ENCODE results near the gene AARSD1. TPM values are rescaled to one million over a fixed set of nuclear protein-coding genes. Genes with fewer than 3 reads are reported as not detected.
"Not testable (repeated sequence)": the region's sequence is repeated elsewhere in the genome, so short reads cannot be mapped to it uniquely, and the experiment has no call there.

Gene AARSD1, protein sequence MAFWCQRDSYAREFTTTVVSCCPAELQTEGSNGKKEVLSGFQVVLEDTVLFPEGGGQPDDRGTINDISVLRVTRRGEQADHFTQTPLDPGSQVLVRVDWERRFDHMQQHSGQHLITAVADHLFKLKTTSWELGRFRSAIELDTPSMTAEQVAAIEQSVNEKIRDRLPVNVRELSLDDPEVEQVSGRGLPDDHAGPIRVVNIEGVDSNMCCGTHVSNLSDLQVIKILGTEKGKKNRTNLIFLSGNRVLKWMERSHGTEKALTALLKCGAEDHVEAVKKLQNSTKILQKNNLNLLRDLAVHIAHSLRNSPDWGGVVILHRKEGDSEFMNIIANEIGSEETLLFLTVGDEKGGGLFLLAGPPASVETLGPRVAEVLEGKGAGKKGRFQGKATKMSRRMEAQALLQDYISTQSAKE
- total RNA-seq (2014; rRNA removed; shearing (Covaris generic)) = 29.8 and 59.7 TPM in 2 replicates

DNA sequence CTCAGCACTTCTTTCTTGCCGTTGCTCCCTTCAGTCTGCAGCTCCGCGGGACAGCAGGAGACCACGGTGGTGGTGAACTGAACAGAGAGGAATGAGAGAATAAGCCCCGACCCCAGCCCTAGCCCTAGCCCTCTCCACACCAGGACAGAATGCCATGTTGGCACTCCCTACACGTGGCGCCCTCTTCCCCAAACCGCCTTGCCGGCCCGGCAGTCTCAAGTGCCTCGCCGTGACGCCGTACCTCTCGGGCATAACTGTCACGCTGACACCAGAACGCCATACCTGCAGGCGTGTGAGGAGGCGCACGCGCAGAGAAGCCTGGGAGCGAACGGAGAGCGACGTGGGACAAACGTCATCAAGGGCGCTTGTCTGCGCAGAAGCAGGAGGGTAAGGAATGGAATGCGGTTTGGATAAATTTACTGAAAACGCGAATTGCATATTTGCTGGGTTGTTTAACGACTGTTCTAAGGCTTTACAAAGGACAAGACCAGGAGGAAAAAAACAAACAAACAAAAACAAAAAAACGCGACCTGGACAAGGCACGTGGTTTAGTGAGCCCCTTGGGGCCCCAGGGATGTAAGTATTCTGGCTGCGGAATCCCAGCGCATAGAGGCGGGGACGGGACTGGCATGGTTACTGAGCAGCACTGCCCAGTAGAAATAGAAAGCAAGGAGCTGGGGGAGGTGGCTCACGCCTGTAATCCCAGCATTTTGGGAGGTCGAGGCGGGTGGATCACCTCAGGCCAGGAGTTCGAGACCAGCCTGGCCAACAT, at the start of gene AARSD1:
Gene AARSD1 (minus strand): TSS at position 294 of the 772 bp plus-strand sequence. CDS start 14 bp downstream, at position 280.
- Histone ChIP-seq H3K9me3 (replicated peaks) (no peaks in the 10 kb centered on the region), H3K4me1 (replicated peaks) (peaks cover 3% of the 10 kb centered on the region; the same call in 1 of the 2 replicates), H3K4me3 (peak within 1 kb of the TSS; percentile 60)

DNA sequence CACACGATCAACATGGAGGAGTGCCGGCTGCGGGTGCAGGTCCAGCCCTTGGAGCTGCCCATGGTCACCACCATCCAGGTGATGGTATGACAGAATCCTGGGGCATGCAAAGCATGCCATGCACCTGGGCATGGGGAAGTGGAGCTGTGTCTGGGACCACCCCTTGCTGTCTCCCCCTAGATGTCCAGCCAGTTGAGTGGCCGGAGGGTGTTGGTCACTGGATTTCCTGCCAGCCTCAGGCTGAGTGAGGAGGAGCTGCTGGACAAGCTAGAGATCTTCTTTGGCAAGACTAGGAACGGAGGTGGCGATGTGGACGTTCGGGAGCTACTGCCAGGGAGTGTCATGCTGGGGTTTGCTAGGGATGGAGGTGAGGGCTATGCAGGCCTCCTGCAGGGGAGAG, 49.0 kb upstream of the AARSD1 start:
- Histone ChIP-seq H3K9me3 (replicated peaks) (no peaks in the 10 kb centered on the region), H3K27ac (no peak overlapping the region), H3K4me3 (no peak overlapping the region), H3K27me3 (replicated peaks) (no peaks in the 10 kb centered on the region), H3K36me3 (peaks cover 53% of the 10 kb centered on the region), H3K4me1 (replicated peaks) (peaks cover 11% of the 10 kb centered on the region)
- peak in 1 of 2 experiments; percentile 46 for DNase-seq (ENCODE audit: low read depth in 1 of 2, low spot score in 2 of 2)

More for the DNA sequence above, at the start of gene AARSD1:
- DNase-seq (ENCODE audit: low read depth in 1 of 2, low spot score in 2 of 2) = peak; percentile 89 to 90
- H3K27ac ChIP-seq = peak within 1 kb of the TSS; percentile 71
- H3K36me3 ChIP-seq = peaks cover 42% of the 10 kb centered on the region
- H3K27me3 ChIP-seq (replicated peaks) = no peaks in the 10 kb centered on the region

DNA sequence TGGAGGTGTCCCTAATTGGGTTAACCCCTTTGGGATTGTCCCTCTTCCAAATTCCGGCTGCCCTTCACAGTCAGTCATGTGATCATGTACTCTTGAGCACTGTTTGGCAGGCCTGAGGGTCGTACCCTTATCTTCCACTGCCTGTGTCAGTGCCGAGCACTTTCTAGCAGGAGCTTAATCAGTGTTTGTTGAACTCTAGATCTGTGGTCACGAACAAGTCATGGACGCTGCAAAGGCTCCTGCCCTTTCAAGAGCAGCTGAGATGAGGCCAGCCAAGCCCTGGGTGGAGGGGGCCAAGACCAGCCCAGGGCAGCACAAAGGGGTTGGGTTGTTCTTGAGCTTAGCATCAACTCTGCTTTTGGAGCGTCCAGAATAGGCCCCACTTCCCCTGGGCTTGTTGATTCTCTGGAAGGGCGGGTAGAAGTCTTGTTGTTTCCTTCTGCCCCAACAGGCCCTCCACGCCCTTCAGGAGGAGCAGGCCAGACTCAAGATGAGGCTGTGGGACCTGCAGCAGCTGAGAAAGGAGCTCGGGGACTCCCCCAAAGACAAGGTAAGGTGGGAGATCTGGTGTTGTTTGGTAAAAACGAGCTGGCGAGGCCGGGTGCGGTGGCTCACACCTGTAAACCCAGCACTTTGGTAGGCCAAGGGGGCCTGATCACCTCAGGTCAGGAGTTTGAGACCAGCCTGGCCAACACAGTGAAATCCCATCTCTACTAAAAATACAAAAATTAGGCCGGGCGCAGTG, 47.6 kb upstream of the AARSD1 start:
- DNase-seq (ENCODE audit: low read depth in 1 of 2, low spot score in 2 of 2) = no peak
- H3K9me3 ChIP-seq (replicated peaks) = no peaks in the 10 kb centered on the region
- H3K4me1 ChIP-seq (replicated peaks) = peaks cover 11% of the 10 kb centered on the region
- no peaks in the 10 kb centered on the region for H3K27me3 ChIP-seq (replicated peaks)
- H3K36me3 ChIP-seq = peaks cover 45% of the 10 kb centered on the region
- no peak overlapping the region for H3K4me3 ChIP-seq
- H3K27ac ChIP-seq = no peak overlapping the region

DNA sequence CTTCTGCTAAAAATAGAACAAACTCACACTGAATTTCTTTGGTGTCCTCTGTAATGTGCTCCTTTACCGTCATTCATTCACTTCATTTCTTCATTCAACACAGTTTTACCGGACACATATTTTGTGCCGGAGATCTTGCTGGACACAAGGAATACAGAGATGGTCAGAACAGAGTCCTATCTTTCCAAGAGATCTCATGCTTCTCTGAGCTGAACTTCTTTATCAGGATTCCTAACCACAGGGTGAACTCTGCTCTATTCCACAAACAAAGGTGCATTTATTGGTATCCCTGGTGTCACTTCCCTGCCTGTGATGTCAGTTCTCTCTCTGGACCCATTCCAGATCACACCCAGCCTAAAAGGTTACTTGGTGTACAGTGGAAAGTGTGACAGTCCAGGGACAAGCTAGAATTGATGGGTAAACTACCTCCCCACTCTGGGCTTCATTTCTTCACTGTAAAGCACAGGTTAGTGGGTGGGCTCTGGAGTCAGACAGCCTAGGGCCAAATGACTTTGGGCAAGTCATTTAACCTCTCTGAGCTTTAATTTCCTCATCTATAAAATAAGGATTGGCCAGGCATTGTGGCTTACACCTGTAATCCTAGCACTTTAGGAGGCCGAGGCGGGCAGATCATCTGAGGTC, 46.5 kb upstream of the AARSD1 start:
- H3K27ac ChIP-seq = no peak overlapping the region
- H3K27me3 ChIP-seq (replicated peaks) = no peaks in the 10 kb centered on the region
- DNase-seq (ENCODE audit: low read depth in 1 of 2, low spot score in 2 of 2) = no peak
- H3K4me1 ChIP-seq (replicated peaks) = peaks cover 18% of the 10 kb centered on the region
- no peak overlapping the region for H3K4me3 ChIP-seq
- no peaks in the 10 kb centered on the region for H3K9me3 ChIP-seq (replicated peaks)
- peaks cover 42% of the 10 kb centered on the region for H3K36me3 ChIP-seq

DNA sequence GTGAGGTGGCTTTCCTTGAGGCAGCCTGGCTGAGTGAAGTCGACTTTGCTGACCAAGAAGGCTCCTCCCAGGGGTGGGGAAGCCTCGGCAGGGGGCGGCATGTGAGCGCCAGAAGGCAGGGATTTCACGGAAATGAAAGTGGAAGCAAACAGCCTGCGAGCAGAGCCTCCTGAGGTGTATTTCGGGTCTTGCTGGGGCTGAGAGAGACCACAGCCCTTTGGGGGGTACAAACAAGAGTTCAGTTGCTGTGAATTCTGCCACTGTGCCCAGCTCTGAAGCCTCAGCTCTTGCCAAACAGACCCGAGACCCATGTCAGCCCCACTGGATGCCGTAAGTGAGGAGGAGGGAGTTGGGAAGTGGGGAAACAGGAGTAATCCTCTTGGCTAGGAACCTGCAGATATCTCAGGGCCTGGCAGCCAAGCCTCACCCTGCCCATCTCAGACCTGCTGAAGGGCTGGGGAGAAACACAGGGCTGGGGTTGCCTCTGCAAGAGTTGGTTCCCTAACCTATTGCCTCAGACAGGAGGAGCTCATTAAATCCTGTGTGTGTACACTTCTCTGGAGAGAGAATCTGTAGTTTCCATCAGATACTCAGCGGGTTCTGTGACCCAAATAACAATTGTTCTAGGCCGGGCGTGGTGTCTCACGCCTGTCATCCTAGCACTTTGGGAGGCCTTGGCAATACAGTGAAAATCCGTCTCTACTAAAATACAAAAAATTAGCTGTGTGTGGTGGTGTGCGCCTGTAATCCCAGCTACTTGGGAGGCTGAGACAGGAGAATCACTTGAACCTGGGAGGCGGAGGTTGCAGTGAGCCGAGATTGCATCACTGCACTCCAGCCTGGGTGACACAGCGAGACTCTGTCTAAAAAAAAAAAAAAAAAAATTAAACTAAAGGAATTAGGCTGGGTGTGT, 42.6 kb upstream of the AARSD1 start, which contains the start of gene IFI35:
Gene IFI35 (plus strand): TSS at position 146 of the 913 bp plus-strand sequence. CDS start 164 bp downstream, at position 310.
- peak; percentile 77 to 83 for DNase-seq (ENCODE audit: low read depth in 1 of 2, low spot score in 2 of 2)
- no peaks in the 10 kb centered on the region for H3K9me3 ChIP-seq (replicated peaks)
- peaks cover 25% of the 10 kb centered on the region for H3K4me1 ChIP-seq (replicated peaks)
- H3K27ac ChIP-seq = peak within 1 kb of the TSS; percentile 64
- H3K4me3 ChIP-seq = peak within 1 kb of the TSS; percentile 48
- no peaks in the 10 kb centered on the region for H3K27me3 ChIP-seq (replicated peaks)
- peaks cover 40% of the 10 kb centered on the region for H3K36me3 ChIP-seq

DNA sequence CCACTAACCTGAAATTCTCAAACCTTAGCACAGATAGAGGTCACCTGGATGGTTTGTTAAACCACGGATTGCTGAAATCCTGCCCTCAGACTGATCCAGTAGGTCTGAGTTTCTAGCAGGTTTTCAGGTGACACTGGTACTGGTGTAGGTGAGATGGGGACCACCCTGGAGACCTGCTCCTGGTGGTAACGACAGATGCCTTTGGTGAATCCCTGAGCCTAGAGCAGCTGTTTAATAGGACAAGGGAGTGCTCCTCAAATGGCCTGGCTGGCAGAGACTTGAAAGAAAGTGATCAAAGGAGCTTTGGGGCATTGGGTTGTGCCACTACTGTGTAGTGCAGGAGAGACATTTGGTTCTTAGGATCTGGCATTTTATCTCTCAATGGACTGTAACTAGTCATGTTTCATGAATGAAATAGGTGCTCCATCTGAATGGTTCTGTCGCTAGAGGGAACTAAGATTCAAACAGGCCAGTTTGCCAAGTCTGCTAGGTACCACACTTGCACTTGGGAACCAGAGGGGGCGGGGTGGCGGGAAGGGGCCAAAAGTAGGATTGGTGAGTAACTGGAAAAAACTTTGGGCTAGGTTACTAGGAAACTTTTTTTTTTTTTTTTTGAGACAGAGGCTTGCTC, 39.4 kb upstream of the AARSD1 start:
- no peak overlapping the region for H3K27ac ChIP-seq
- no peaks in the 10 kb centered on the region for H3K27me3 ChIP-seq (replicated peaks)
- H3K9me3 ChIP-seq (replicated peaks) = no peaks in the 10 kb centered on the region
- DNase-seq (ENCODE audit: low read depth in 1 of 2, low spot score in 2 of 2) = no peak
- peaks cover 33% of the 10 kb centered on the region for H3K4me1 ChIP-seq (replicated peaks)
- no peak overlapping the region for H3K4me3 ChIP-seq
- peaks cover 71% of the 10 kb centered on the region for H3K36me3 ChIP-seq

DNA sequence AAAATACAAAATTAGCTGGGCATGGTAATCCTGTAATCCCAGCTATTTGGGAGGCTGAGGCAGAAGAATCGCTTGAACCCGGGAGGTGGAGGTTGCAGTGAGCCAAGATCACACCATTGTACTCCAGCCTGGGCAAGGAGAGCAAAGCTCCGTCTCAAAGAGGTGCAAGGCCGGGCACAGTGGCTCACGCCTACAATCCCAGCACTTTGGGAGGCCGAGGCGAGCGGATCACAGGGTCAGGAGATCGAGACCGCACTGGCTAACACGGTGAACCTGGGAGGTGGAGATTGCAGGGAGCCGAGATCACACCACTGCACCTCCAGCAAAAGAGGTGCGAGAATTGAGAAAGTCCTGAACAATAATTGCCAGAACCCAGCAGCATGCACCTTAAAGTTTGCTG, 36.6 kb upstream of the AARSD1 start:
- not testable (repeated sequence) for H3K27me3 ChIP-seq (replicated peaks); H3K9me3 ChIP-seq (replicated peaks); H3K4me3 ChIP-seq; H3K27ac ChIP-seq; DNase-seq (ENCODE audit: low read depth in 1 of 2, low spot score in 2 of 2)
- Histone ChIP-seq H3K4me1 (replicated peaks) (peaks cover 34% of the 10 kb centered on the region), H3K36me3 (peaks cover 68% of the 10 kb centered on the region)

DNA sequence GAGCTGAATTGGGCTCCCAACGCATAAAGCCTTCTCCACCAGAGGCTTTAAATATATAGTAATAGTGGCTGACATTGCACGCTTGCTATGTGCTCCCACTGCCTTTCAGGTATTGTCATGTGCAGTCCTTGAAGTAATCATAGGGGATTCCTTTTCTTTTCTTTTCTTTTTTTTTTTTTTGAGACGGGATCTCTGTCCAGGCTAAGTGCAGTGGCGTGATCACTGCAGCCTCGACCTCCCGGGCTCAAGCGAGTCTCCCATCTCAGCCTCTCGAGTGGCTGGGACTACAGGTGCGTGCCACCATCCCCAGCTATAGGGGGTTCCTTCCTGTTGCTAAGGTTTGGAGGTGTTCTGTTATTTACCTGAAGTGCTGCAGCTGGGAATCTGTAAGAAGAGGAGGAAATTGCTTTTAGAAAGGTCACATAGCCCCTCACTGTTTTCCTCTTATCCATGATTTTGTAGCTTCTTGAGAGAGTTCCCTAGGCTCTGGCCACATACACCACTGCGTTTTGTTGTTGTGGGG, 34.8 kb upstream of the AARSD1 start:
- peak overlapping the region; percentile 61 for H3K4me3 ChIP-seq
- H3K4me1 ChIP-seq (replicated peaks) = peaks cover 32% of the 10 kb centered on the region
- H3K36me3 ChIP-seq = peaks cover 61% of the 10 kb centered on the region
- no peak for DNase-seq (ENCODE audit: low read depth in 1 of 2, low spot score in 2 of 2)
- H3K27ac ChIP-seq = peak overlapping the region; percentile 80
- H3K27me3 ChIP-seq (replicated peaks) = no peaks in the 10 kb centered on the region
- no peaks in the 10 kb centered on the region for H3K9me3 ChIP-seq (replicated peaks)

DNA sequence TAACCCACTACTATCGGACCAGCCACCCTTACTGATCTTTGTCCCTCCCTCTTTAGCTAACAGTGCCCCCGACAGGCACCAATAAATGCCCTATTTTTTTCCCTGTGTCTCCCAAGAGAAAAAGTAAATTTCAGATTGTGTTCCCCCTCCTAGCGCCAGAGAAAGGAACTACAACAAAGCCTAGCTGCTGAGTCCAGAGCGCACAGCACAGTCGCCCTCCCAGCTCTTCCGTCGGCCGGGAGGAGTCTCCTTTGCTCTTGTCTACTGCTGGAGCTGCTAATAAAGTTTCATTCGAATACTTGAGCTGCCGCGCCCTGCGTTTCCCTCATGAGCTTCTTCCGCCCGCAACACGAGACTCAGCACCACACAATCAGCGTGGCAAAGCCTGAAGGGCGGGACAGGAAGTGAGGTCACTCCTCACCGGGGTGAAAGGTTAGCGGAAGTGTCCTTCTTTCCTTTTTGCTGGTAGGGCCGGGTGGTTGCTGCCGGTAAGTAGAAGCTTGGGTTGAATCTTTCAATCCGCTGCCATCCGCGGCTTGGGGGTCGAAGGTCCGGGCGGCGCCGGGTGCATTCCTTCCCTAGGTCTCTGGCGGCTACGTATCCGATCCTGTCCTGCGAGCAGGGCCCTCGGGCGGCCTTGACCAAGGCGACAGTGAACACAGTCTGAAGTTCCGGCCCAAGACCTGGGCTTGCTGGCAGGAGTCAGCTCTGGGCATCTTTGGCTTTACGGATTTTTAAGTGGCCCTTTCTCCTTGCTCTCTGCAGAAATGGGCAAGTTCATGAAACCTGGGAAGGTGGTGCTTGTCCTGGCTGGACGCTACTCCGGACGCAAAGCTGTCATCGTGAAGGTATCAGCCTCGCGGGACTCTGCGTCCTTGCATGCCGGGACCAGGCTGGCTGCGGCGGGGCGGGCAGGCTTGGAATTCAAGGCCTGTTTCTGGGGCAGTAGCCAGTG, 34.0 kb upstream of the AARSD1 start, which contains the start of gene RPL27:
Gene RPL27 (plus strand): TSS at position 436 of the 955 bp plus-strand sequence. CDS start 332 bp downstream, at position 768.
- peak within 1 kb of the TSS; percentile 61 for H3K4me3 ChIP-seq

DNA sequence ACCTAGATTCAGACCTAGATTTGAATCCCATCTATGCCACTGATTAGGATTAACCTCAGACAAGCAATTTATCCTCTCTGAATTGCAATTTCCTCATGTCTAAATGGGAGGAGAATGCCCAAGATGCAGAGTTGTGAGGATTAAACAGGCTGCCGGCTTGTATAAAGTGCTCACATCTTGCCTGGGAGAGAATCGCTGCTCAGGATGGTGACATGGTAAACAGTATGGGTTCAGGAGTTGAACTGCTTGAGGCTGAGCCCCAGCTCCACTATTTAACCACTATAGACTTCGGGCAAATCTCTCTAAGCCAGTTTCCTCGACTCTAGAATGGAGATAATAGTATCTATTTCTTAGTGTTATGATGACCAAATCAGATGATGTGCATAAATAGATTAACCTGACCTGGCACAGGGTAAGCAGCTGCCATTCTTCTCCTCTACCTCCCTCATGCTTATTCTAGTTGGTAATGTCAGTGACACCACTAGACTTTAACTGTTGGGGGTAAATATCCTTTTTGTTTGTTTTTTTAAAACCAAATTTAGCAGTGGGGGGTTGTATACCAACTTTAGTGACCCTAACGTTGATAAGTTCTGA, 33.2 kb upstream of the AARSD1 start:
- H3K9me3 ChIP-seq (replicated peaks) = no peaks in the 10 kb centered on the region
- no peak for DNase-seq (ENCODE audit: low read depth in 1 of 2, low spot score in 2 of 2)
- H3K4me1 ChIP-seq (replicated peaks) = peaks cover 32% of the 10 kb centered on the region
- H3K27ac ChIP-seq = no peak overlapping the region
- peaks cover 57% of the 10 kb centered on the region for H3K36me3 ChIP-seq
- H3K27me3 ChIP-seq (replicated peaks) = no peaks in the 10 kb centered on the region
- peak overlapping the region; percentile 20 for H3K4me3 ChIP-seq

More for the DNA sequence above, 34.0 kb upstream of the AARSD1 start, which contains the start of gene RPL27:
- DNase-seq (ENCODE audit: low read depth in 1 of 2, low spot score in 2 of 2) = peak; percentile 98 to 99
- H3K4me1 ChIP-seq (replicated peaks) = peaks cover 32% of the 10 kb centered on the region
- H3K9me3 ChIP-seq (replicated peaks) = no peaks in the 10 kb centered on the region
- peaks cover 57% of the 10 kb centered on the region for H3K36me3 ChIP-seq
- H3K27me3 ChIP-seq (replicated peaks) = no peaks in the 10 kb centered on the region
- H3K27ac ChIP-seq = peak within 1 kb of the TSS; percentile 80

All from SJSA1 (cell line).